Upper lobe of left lung (tissue), 6 donors: ENCODE results near the gene CEP128. TPM values are rescaled to one million over a fixed set of nuclear protein-coding genes. Genes with fewer than 3 reads are reported as not detected.

Experiments
- ATAC-seq, 2 donors: fragments of 200-7000 bp; cut with Tn5 transposase; one replicate each; pipeline ENCODE4 v1.9.1; 2022; ENCODE audit warnings: mild to moderate bottlenecking in 2 of 2, moderate library complexity in 2 of 2; ENCODE audit not compliant: low FRiP score in 2 of 2
- DNase-seq, 2 donors: peaks; one replicate each; pipeline ENCODE4 v3.0.0-alpha.2; 2019 to 2020
- H3K27ac ChIP-seq, 4 donors: fragments of 200-600 bp; sonication (generic); one replicate each; pipeline ENCODE4 v1.5.1; 2016 to 2019
- H3K27me3 ChIP-seq, 4 donors: fragments of 200-600 bp; sonication (generic); one replicate each; pipeline ENCODE4 v1.5.1; 2017 to 2019
- H3K36me3 ChIP-seq, 4 donors: fragments of 200-600 bp; sonication (generic); one replicate each; pipeline ENCODE4 v1.5.1; 2016 to 2019
- H3K4me1 ChIP-seq, 4 donors: fragments of 200-600 bp; sonication (generic); one replicate each; pipeline ENCODE4 v1.5.1; 2018 to 2019
- H3K4me3 ChIP-seq, 4 donors: fragments of 200-600 bp; sonication (generic); one replicate each; pipeline ENCODE4 v1.5.1; 2017 to 2019; ENCODE audit warnings: mild to moderate bottlenecking in 2 of 4, moderate library complexity in 1 of 4
- H3K9me3 ChIP-seq, 4 donors: fragments of 200-600 bp; sonication (generic); one replicate each; pipeline ENCODE4 v1.5.1; 2018 to 2019
- EP300 ChIP-seq, 4 donors: sonication (generic); formaldehyde crosslinking; IDR thresholded peaks; one replicate each; pipeline ENCODE4 v1.5.1; 2017; ENCODE audit warnings: antibody characterized with exemption in 4 of 4, control low read depth in 2 of 4
- POLR2A ChIP-seq, 4 donors: fragments of 450-650 bp; IDR thresholded peaks; one replicate each; pipeline ENCODE4 v1.5.1; 2016 to 2017; ENCODE audit warnings: antibody characterized with exemption in 4 of 4, mild to moderate bottlenecking in 2 of 4
- POLR2AphosphoS5 ChIP-seq, 2 donors: sonication (generic); formaldehyde crosslinking; IDR thresholded peaks; one replicate each; pipeline ENCODE4 v1.5.1; 2017; ENCODE audit warnings: antibody characterized with exemption in 2 of 2
- WGBS, 2 donors: methylation state at CpG; one replicate each; pipeline ENCODE4 v1.1.5; 2017 to 2018; 5-methylcytosine and 5-hydroxymethylcytosine counted together
- total RNA-seq, 6 donors: library from RNA; depleted of rRNA in 4 of 6; stranded (reverse); fragments of >200 nt in 4 of 6; gene quantifications; one replicate each; pipeline versions ENCODE4 v1.1.0 to v1.2.1, GENCODE V29; 2016 to 2021
- TF ChIP-seq, protein P1 (sequence below), 6 experiments: fragments of 450-650 bp in 4 of 6; fragments of 200-600 bp in 2 of 6; sonication (generic) in 2 of 6; IDR thresholded peaks; one replicate each; pipeline ENCODE4 v1.5.1; 2016 to 2019; ENCODE audit warnings: antibody characterized with exemption in 6 of 6
- donor health status: DM: no; HTN: no; CAD: no; lungs with moderate emphysema.
- donor health status: DM: no; HTN: yes; CAD: no; lungs with severe emphysema.

Gene CEP128
- total RNA-seq, 6 donors from 2014 or later, result 5.7 to 31.7 (median 7.5) TPM

DNA sequence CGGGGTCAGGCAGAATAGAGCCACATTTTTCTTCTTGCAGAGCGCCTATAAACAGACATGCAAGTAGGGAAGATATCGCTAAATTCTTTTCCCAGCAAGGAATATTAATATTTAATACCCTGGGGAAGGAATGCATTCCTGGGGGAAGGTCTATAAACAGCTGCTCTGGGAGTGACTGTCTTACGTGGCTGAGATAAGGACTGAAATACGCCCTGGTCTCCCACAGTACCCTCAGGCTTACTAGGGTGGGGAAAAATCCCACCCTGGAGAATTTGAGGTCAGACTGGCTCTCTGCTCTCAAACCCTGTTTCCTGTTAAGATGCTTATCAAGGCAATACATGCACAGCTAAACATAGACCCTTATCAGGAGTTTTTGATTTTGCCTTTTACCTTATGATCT lies 262.3 kb downstream of the CEP128 start:
- no peak for TF ChIP-seq POLR2AphosphoS5 (IDR thresholded peaks at IDR 0.05)
- TF ChIP-seq, protein P1, sequence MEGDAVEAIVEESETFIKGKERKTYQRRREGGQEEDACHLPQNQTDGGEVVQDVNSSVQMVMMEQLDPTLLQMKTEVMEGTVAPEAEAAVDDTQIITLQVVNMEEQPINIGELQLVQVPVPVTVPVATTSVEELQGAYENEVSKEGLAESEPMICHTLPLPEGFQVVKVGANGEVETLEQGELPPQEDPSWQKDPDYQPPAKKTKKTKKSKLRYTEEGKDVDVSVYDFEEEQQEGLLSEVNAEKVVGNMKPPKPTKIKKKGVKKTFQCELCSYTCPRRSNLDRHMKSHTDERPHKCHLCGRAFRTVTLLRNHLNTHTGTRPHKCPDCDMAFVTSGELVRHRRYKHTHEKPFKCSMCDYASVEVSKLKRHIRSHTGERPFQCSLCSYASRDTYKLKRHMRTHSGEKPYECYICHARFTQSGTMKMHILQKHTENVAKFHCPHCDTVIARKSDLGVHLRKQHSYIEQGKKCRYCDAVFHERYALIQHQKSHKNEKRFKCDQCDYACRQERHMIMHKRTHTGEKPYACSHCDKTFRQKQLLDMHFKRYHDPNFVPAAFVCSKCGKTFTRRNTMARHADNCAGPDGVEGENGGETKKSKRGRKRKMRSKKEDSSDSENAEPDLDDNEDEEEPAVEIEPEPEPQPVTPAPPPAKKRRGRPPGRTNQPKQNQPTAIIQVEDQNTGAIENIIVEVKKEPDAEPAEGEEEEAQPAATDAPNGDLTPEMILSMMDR (IDR thresholded peaks at IDR 0.05), result no peak
- no peak for TF ChIP-seq POLR2A (IDR thresholded peaks at IDR 0.05)
- TF ChIP-seq EP300 (IDR thresholded peaks at IDR 0.05), result no peak
- Histone ChIP-seq H3K36me3 (no peaks in the 10 kb centered on the region), H3K27ac (no peak overlapping the region), H3K4me1 (no peaks in the 10 kb centered on the region), H3K27me3 (no peaks in the 10 kb centered on the region), H3K9me3 (peaks cover 4 to 37% (median 19%) of the 10 kb centered on the region in 4 donors), H3K4me3 (no peak overlapping the region)
- 94 to 98% methylated on average over 5 of the region's 5 CpGs for WGBS, 2 donors
- ATAC-seq (no peak), DNase-seq (no peak)

GRCh38 chr14:80678436-80678835 lies 263.1 kb downstream of the CEP128 start:
- DNase-seq, result no peak
- H3K9me3 ChIP-seq, result peaks cover 4 to 37% (median 19%) of the 10 kb centered on the region in 4 donors

GRCh38 chr14:80669426-80669825 lies 272.1 kb downstream of the CEP128 start:
- WGBS, 2 donors, result 95 to 98% methylated on average over 2 of the region's 2 CpGs
- no peak for DNase-seq
- no peaks in the 10 kb centered on the region for H3K9me3 ChIP-seq

More at GRCh38 chr14:80678436-80678835, 263.1 kb downstream of the CEP128 start:
- Histone ChIP-seq H3K27ac (no peak overlapping the region), H3K36me3 (no peaks in the 10 kb centered on the region), H3K4me3 (no peak overlapping the region), H3K4me1 (no peaks in the 10 kb centered on the region), H3K27me3 (no peaks in the 10 kb centered on the region)
- no peak for ATAC-seq
- TF ChIP-seq POLR2A (IDR thresholded peaks at IDR 0.05) (no peak), EP300 (IDR thresholded peaks at IDR 0.05) (no peak), POLR2AphosphoS5 (IDR thresholded peaks at IDR 0.05) (no peak)
- TF ChIP-seq, protein P1 (IDR thresholded peaks at IDR 0.05), result no peak
- 95 to 98% methylated on average over 3 of the region's 3 CpGs for WGBS, 2 donors

GRCh38 chr14:80664576-80664975 lies 277.0 kb downstream of the CEP128 start:
- Histone ChIP-seq H3K4me3 (no peak overlapping the region), H3K27me3 (no peaks in the 10 kb centered on the region), H3K9me3 (no peaks in the 10 kb centered on the region), H3K36me3 (no peaks in the 10 kb centered on the region), H3K27ac (no peak overlapping the region), H3K4me1 (no peaks in the 10 kb centered on the region)
- no peak for ATAC-seq
- TF ChIP-seq POLR2A (IDR thresholded peaks at IDR 0.05), result no peak
- no peak for TF ChIP-seq POLR2AphosphoS5 (IDR thresholded peaks at IDR 0.05)
- TF ChIP-seq, protein P1 (IDR thresholded peaks at IDR 0.05), result no peak
- TF ChIP-seq EP300 (IDR thresholded peaks at IDR 0.05), result no peak
- no peak for DNase-seq
- 85% methylated on average over 2 of the region's 2 CpGs for WGBS, 2 donors

More at GRCh38 chr14:80669426-80669825, 272.1 kb downstream of the CEP128 start:
- Histone ChIP-seq H3K4me1 (no peaks in the 10 kb centered on the region), H3K27ac (no peak overlapping the region), H3K4me3 (no peak overlapping the region), H3K36me3 (no peaks in the 10 kb centered on the region), H3K27me3 (no peaks in the 10 kb centered on the region)
- TF ChIP-seq POLR2AphosphoS5 (IDR thresholded peaks at IDR 0.05) (no peak), EP300 (IDR thresholded peaks at IDR 0.05) (no peak), POLR2A (IDR thresholded peaks at IDR 0.05) (no peak)
- TF ChIP-seq, protein P1 (IDR thresholded peaks at IDR 0.05), result no peak
- ATAC-seq, result no peak

DNA sequence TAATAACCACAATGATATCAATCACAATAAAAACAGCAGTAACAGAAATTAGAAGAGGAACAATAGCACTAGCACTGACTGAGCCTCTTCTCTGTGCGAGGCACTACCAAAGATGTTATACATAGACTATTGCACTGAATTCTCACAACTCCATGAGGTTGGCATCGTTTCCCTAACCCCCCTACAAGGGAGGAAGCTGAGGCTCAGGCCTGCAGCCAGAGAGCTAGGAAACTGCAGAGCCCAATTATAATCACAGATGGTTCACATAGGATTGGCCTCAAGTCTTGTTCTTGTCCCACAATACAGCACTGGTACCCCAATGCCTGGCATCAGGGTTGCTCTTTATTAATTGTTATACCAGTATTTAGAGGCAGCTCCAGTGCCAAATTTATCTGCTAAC lies 278.0 kb downstream of the CEP128 start:
- Histone ChIP-seq H3K4me1 (no peaks in the 10 kb centered on the region), H3K36me3 (no peaks in the 10 kb centered on the region), H3K27ac (no peak overlapping the region), H3K4me3 (no peak overlapping the region), H3K9me3 (no peaks in the 10 kb centered on the region), H3K27me3 (no peaks in the 10 kb centered on the region)
- no peak for DNase-seq
- ATAC-seq, result no peak
- TF ChIP-seq POLR2AphosphoS5 (IDR thresholded peaks at IDR 0.05) (no peak), POLR2A (IDR thresholded peaks at IDR 0.05) (no peak), EP300 (IDR thresholded peaks at IDR 0.05) (no peak)
- TF ChIP-seq, protein P1 (IDR thresholded peaks at IDR 0.05), result no peak
- 93% methylated on average over 2 of the region's 2 CpGs for WGBS, 2 donors
